GM12873 (cell line): ENCODE results near the gene RAB3B.

Experiments used
- TF ChIP-seq, protein P1 (sequence below): IDR thresholded peaks from 2 replicates; pipeline ENCODE4 v1.5.1; 2012; ENCODE audit warnings: low read depth, mild to moderate bottlenecking, moderate library complexity, low read length, control low read depth; ENCODE audit not compliant: insufficient read depth; ENCODE audit errors: missing control alignments

The RAB3B gene

DNA sequence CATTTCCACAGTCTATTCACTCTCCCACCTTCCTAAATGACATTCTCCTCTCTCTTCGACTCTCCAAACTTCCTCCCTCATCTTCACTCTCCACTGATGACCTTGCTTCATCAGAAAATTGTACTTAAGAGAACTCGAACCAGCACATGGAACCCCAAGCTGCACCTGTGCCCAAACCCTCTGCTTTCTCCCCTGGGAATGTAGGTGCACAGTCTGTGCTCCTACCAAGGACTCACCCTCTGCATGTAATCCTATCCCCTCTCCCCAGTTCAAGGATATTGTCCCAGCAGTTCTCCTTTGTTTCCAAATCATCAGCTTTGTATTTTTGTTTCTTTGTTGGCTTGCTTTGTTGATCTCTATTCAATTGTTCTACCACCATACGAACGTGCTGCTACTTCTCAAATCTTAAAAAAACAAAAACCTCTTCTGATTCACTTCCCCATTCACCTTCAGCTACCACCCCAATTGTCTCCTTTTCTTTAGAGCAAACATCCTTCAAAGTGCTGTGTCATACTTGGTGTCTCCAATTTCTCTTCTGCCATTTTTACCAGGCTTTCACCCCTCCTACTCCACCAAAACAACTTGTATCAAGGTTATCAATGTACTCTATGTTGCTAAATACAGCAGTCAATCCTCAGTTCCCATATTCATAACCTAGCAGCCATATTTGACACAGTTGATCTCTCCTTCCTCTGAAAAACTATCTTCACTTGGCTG lies 26.8 kb downstream of the RAB3B start:
- TF ChIP-seq, protein P1, sequence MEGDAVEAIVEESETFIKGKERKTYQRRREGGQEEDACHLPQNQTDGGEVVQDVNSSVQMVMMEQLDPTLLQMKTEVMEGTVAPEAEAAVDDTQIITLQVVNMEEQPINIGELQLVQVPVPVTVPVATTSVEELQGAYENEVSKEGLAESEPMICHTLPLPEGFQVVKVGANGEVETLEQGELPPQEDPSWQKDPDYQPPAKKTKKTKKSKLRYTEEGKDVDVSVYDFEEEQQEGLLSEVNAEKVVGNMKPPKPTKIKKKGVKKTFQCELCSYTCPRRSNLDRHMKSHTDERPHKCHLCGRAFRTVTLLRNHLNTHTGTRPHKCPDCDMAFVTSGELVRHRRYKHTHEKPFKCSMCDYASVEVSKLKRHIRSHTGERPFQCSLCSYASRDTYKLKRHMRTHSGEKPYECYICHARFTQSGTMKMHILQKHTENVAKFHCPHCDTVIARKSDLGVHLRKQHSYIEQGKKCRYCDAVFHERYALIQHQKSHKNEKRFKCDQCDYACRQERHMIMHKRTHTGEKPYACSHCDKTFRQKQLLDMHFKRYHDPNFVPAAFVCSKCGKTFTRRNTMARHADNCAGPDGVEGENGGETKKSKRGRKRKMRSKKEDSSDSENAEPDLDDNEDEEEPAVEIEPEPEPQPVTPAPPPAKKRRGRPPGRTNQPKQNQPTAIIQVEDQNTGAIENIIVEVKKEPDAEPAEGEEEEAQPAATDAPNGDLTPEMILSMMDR = no peak

DNA sequence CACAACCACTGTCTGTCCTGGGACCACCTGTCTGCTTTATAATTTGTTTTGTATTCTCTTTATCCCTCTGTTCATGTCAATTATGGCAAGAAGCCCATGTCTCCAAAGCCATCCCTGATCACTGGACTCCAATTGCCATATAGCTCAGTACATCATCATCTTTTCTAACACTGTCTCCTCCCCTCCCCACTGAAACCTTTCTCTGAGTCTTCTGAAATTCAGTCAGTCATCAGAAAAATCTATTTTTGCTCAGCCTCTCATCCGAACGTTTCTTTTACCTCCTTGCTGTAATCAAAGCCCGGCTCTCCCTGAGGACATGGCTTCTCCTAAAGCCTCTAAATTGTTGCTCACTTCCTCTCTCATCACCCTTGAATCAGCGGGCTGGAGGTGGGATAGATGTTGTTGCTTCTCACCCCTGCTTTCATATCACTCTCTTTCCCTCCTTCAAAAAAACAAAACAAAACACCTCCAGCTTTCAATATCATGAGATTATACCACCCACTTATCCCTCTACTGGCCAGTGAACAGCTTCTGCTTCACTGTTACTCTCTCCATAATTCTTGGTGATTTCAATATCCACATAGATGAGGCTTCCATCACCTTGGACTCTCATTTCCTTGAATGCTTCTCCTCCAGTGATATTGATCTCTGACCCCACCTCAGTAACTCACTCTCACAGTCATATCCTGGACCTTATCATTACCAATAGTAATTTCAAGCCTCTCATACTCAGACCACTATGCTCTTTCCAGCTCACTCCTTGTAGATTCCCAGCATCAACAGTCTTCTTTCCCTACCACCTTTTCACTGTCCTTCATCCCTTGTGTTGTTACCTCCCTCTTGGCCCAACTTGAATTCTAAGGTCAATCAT lies 27.8 kb downstream of the RAB3B start:
- TF ChIP-seq, protein P1 = no peak

DNA sequence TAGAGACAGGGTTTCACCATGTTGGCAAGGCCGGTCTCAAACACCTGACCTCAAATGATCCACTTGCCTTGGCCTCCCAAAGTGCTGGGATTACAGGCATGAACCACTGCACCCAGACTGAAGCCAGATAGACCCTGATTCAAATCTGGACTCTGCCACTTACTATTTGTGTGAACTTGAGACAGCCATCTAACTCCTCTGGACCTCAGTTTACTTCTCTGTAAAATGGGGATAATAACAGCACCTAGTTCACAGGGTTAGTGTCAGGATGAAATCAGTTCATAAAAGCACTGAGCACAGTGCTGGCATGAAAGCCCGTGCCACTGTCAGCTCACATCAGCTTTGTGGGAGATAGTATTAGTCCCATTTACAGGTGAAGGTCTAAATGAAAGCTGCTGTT lies 28.5 kb downstream of the RAB3B start:
- TF ChIP-seq, protein P1 = no peak

DNA sequence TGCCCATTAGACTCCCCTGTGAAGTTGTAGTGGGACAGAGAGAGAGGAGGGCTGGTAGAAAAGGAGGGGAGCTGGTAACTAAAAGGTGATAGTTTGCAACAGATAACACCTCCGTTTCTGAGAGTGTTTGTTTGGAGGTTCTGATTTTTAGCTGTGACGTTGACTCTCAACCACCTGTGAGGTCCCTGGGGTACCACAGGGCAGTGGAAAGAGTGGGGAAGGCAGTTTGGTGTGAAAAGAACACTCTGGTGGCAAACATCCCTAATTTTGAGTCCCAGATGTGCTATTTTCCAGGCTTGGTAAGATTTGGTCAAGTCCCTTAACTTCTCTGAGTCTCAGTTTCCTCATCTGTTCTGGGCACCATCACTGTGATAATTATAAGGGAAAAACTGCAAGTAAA lies 29.3 kb downstream of the RAB3B start:
- TF ChIP-seq, protein P1 = no peak

DNA sequence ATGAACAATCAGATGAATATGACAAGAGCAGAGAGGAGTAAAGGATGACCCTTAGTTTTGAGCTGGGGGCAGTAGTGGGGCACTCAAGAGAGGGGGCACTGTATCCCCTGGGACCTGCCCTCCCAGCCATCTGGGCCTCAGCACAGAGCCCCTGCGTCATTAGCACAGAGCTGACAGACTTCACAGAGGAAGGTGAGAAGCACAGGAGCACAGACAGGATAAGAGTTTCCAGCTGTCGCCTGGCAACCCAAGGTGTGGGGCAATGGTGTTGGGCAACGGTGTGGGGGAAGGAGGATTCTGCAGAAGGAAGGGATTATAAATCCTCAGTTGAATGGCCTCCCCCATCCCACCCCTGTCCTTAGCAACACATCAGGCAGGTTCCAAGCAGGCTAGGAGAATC lies 30.2 kb downstream of the RAB3B start:
- TF ChIP-seq, protein P1 = no peak

DNA sequence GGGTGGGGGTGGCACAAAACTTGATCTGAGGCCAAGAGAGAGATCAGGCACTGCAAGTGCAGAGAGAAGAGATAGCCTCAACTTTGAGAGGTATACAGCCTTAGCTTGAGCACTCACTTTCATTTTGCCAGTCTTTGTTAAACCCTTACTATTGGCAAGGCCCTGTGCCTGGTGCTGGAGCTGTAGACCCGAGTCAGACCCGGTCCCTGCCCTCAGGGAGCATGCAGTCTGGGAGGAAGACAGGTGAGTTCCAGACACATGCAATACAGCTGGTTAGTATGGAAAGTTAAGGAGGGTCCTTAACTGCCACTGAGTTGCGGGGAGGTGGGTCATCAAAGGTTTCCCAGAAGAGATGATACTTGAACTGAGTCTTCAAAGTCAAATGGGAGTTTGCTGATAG lies 31.7 kb downstream of the RAB3B start:
- TF ChIP-seq, protein P1 = no peak

DNA sequence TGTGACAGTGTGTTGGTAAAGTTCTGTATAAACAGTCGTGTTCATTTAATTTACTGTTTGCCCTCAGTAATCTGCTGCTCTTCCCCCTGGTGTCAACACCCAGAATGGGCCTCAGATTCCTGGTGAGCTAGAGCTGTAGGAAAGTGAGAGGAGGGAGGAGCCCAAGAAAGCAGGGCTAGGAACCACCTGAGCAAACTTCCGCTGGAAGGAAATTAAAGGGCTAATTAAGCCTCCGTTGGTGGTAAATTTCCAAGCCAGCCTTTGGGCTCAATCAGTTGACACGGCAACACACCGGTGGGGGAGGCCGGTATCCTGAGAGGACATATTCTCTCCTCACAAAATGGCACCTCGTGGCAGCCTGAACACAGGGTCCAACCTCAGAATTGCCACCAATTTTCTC lies 32.9 kb downstream of the RAB3B start:
- TF ChIP-seq, protein P1 = no peak
